NCI-H82 treated with DMSO at 0.1 percent for 48 hours (cell line): ENCODE results near the gene PHACTR1.
"Not testable (repeated sequence)": the region's sequence is repeated elsewhere in the genome, so short reads cannot be mapped to it uniquely, and the experiment has no call there.

Source experiments
- DNase-seq: peaks from one replicate; lab custom pipeline; 2025; ENCODE audit not compliant: unreplicated experiment; lab: John Stamatoyannopoulos, UW

The PHACTR1 gene

GRCh38 chr6:12716298-12716916 lies at the start of gene PHACTR1:
Gene PHACTR1 (plus strand): TSS chr6:12716767.
- DNase-seq: no peak

GRCh38 chr6:12666886-12667285 lies 49.7 kb upstream of the PHACTR1 start:
- DNase-seq: no peak

- DNase-seq: no peak
Observed at GRCh38 chr6:12675931-12676330, 40.6 kb upstream of the PHACTR1 start.

DNA sequence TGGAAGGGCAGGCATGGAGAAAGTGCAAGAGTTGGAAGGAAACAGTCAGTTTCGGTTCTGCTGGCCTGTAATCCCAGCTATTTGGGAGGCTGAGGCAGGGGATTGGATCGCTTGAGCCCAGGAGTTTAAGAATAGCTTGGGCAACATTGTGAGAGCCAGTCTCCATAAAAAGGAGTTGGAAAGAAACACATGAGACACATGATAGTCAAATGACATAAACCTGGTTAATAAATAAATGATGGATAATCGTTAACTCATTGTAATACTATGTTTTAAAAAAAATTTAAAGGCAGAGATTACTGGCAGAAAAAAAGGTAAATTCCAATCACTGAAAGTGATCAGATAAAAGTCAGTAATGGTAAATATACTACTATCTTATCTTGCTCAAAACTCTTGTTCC lies 37.2 kb upstream of the PHACTR1 start:
- DNase-seq: no peak

DNA sequence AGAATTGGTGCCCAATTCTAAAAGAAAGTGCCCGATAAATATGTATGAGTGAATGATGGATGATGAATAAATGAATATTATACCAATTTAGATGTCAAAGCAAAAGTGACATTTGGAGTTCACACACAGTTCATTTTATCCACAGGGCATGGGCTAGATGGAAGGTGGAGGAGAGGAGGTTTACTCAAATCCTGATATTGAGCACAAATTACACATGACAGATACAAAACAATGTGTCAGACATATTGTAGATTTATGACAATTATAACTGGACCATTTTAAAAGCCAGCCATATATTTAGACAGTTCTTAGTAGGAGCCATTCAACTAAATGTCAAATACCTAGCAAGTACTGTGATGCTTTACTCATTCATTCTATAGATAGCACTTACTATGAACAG lies 23.4 kb upstream of the PHACTR1 start:
- no peak for DNase-seq

DNA sequence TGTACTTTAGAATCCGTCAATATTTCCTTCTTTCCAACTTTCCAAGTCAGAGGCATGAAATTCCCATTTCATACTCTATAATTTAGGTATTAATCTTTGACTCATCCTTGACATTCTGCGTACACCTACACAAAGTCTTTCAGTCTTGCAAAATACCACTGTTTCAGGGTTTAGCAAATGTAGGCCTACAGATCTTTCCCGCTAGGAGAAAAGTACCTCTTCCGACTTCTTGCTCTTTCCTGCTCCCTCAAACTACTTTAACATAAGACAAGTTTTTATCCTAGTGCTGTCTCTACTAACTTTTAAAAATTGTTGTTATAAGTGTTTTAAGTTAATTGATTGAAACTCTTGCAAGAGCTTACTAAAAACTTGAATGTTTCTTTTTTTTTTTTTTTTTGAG lies 18.3 kb upstream of the PHACTR1 start:
- no peak for DNase-seq

- DNase-seq: no peak
Observed at GRCh38 chr6:12704946-12705345, 11.6 kb upstream of the PHACTR1 start.

- no peak for DNase-seq
Observed at GRCh38 chr6:12709116-12709515, 7.5 kb upstream of the PHACTR1 start.

GRCh38 chr6:12709556-12710232 lies 6.9 kb upstream of the PHACTR1 start:
- DNase-seq: no peak

DNA sequence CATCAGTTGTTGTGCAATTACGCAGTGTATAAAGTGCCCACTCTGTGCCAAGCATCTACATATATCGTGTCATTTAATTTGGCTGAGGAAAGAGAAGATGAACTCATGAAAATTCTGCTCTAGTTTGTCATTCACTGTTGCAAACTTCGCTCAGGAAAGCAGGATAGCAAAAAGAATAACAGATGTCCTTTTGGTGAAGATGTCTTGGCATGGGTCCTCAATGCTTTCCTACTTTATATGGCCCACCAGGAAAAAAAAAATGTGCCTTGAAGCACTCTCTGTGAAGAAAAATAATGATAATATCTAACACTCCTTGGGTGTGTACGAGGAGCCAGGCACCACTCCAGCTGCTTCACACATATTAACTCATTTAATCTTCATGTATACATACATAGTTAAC lies 5.6 kb upstream of the PHACTR1 start:
- no peak for DNase-seq

DNA sequence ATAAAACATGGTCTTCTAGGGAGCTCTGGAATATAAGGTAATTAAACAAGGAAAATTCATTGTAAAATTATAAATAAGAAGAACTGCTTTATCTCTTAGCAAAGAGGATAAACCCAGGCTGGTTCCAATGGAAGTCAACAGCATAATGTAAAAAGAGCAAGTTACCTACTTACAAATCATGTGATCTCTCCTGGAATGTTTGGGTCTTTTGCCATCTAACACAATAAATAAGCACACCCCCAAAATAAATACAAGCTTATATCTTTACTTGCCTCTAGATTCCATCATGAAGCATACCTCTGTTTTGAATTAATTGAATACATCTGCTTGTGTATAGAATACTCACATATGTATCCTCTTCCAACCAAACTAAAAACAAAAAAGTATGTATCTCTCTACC lies 2.5 kb upstream of the PHACTR1 start:
- no peak for DNase-seq

DNA sequence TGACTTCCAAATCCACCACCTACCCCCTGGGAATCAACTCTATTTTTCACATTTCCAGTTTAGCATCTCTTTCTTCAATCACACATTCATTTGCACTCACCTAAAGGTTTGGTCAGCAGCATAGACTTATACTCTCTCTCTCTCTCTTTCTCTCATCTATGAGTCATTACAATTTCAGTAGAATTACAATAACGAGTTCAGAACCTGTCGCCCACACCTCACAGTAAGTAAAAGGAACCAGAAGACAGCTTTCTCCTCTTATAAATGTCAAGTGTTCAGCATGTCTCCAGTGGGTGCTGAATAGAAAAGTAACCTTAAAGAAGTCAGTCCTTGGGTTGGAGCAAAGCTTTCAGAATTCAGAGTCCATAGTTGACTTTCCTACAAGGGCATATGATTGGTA lies 1.1 kb upstream of the PHACTR1 start:
- DNase-seq: no peak

- DNase-seq: no peak
Observed at GRCh38 chr6:12717356-12717755, 789 bp downstream of the PHACTR1 start.

DNA sequence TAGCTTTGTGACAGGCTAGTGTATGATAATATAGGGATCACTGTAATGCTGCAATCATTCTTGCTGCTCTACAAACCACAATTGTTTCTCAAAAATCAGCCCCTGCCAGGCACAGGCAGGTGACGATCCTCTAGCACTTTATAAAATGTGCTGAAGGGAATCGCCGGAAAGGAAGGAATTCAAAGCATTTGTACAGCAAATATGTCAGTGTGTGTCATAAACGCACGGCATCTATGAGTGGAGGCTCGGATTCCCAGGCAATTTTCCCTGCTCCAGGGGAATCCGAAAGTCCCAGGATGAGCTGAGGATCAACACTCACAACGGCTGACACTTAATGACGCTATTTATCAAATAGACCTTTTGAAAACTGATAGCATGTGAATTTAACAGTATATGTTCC lies 1.4 kb downstream of the PHACTR1 start:
- DNase-seq: no peak

- no peak for DNase-seq
Observed at GRCh38 chr6:12719017-12719416, 2.5 kb downstream of the PHACTR1 start.

DNA sequence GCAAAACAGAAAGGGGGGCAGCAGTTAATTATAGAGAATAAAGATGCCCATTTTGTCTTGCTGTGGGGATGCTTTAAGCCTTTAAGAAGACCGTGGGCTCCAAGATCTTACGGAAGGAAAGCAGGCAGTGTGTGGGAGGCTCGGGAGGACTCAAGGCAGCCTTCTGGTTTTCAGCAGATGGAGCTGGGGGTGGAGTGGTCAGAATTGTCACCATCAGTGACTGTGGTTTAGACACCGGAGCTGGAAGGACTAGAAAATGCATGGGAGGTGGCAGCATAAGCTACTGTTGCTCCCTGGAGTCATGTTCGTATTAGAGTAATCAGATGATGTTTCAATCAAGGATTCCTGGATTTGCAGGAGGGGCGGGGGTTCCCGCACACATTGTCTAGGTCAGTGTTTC lies 3.7 kb downstream of the PHACTR1 start:
- DNase-seq: peak; percentile 25

- no peak for DNase-seq
Observed at GRCh38 chr6:12725263-12725662, 8.7 kb downstream of the PHACTR1 start.

DNA sequence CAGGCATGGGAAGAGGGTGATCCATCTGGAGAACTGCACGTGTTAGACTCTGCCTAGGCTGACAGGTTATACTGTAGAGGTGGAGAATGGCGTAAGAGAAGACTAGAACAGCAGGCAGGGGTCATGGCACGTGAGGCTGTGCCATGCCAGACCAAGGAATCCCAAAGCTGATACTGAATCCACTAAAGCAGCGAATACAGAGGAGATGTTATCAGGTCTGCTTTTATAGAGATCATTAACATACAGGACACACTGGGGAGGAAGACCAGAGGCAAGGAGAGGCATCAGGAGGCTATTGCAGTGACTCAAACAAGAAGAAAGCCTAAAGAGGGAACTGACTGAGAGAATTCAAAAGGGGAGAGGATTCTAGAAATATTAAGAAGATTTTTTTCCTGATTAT lies 12.9 kb downstream of the PHACTR1 start:
- no peak for DNase-seq

- not testable (repeated sequence) for DNase-seq
Observed at GRCh38 chr6:12730809-12731208, 14.2 kb downstream of the PHACTR1 start.

DNA sequence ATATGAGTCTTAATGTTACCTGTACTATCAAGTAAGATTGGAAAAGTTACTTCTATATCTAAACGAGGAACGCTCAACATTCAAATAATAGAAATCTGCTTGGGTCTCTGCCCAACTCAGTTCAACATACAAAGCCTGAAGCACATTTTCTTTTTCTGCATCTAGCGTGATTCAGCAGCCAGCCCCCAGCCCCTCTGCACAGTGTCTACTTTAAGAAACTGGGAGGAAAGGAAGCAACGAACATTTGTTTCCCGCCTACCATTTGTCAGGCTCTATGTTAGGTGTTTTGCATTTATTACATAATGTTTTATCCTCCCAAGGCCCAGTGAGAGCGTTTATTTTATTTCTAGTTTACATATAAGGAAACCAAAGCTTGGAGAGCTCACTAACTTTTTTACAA lies 17.3 kb downstream of the PHACTR1 start:
- DNase-seq: no peak

DNA sequence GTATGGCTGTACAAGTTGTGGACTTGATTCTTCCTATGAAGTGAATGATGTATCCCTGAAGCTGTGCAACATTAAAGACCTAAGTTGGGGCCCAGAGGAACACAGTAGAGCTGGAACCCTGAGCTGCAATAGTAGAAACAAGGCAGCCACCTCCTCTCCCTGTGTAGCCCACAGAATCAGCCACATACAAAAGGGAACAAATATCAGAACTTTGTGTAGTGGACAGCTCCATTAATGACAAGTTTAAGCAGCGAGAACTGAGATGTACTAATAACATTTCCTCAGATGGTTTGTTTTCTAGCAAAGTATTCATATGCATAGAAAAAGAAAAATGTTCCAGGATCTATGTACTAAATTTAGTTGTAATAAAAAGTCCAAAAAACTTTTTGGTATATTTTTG lies 19.2 kb downstream of the PHACTR1 start:
- DNase-seq: no peak

DNA sequence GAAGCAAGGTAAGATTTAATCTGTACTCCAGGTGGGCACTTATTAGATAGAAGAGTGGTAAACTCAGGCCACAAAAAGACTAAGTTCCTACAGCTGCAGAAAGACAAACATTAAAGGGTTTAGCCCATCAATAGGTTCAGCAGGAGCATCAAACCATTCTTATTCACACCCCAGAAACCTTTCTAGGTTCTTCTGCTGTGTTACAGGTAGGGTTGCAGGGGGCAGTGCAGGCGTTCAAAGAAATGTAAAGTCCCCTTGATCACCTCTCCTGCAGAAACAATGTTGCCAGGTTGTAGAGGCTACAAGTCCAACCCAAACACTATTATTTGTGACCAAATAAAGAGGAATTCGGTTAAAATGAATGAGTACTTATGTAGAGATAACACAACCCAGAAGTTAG lies 31.8 kb downstream of the PHACTR1 start:
- no peak for DNase-seq
